ENCODE measurements around the gene TRIM6.

GRCh38 chr11:5553343-5553742 lies 43.1 kb upstream of the TRIM6 start:
- TF ChIP-seq CTCF (conservative IDR thresholded peaks at IDR 0.05; ENCODE audit: low read depth, low read length) (no peak; the same call in 1 of the 2 replicates), EZH2 (IDR thresholded peaks at IDR 0.05; ENCODE audit: borderline replicate concordance, low read depth, low read length, poor library complexity, severe bottlenecking) (no peak)

All from A673 (cell line).